ENCODE results near the gene ANP32E. TPM values are rescaled to one million over a fixed set of nuclear protein-coding genes. Genes with fewer than 3 reads are reported as not detected.

Gene ANP32E
- total and polyA plus RNA-seq, 2 donors (not counting 1 experiment from before 2014, with no cell fraction given): 5.1 to 47.1 TPM

- DNase-seq (no peak), ATAC-seq (ENCODE audit: low read depth) (no peak)
- Histone ChIP-seq H3K79me2 (ENCODE audit: control insufficient read depth, insufficient read depth, low read length) (peaks cover 27% of the 10 kb centered on the region), H3K27me3 (replicated peaks in 1 of 4; ENCODE audit: control extremely low read depth in 1 of 4, control insufficient read depth in 3 of 4, insufficient read depth in 4 of 4, low read length in 3 of 4) (no peaks in the 10 kb centered on the region), H4K20me1 (ENCODE audit: control insufficient read depth, insufficient read depth, low read length, poor library complexity, severe bottlenecking) (no peaks in the 10 kb centered on the region), H3K27ac (ENCODE audit: low read length in 2 of 2) (peak overlapping the region in 1 of 2 donors; percentile 98), H3K4me2 (replicated peaks; ENCODE audit: low read depth, low read length, poor library complexity, severe bottlenecking) (peak overlapping the region; percentile 93), H2AFZ (ENCODE audit: insufficient read depth, low read depth, low read length, poor library complexity, severe bottlenecking) (peak overlapping the region; percentile 84), H3K9ac (ENCODE audit: low read length) (peak overlapping the region; percentile 90), H3K9me3 (ENCODE audit: control extremely low read depth in 1 of 3, control insufficient read depth in 2 of 3, insufficient read depth in 1 of 3, low read length in 2 of 3) (no peaks in the 10 kb centered on the region), H3K4me1 (ENCODE audit: control insufficient read depth in 2 of 2, insufficient read depth in 2 of 2, low read length in 2 of 2) (peaks cover 23% of the 10 kb centered on the region in 2 donors), H3K36me3 (replicated peaks in 1 of 2; ENCODE audit: control extremely low read depth in 1 of 2, control insufficient read depth in 1 of 2, extremely low read depth in 1 of 2, insufficient read depth in 2 of 2, low read length in 1 of 2) (no peaks in the 10 kb centered on the region), H3K4me3 (ENCODE audit: control extremely low read depth in 1 of 5, extremely low read depth in 1 of 5, insufficient read depth in 1 of 5, low read depth in 2 of 5, low read length in 4 of 5) (peak overlapping the region; percentile 61 to 98 (median 86))
- Mint-ChIP-seq H3K4me1 (peaks cover 16% of the 10 kb centered on the region), H3K27me3 (no peaks in the 10 kb centered on the region), H3K4me3 (no peak overlapping the region), H3K9me3 (ENCODE audit: insufficient read depth) (no peaks in the 10 kb centered on the region), H3K27ac (no peak overlapping the region)
- ChIA-PET POLR2A (interaction anchor here (0.6 to 0.7 kb wide), 2 partner anchors 23 to 133 kb away, joined by 3 to 5 read pairs; no protein-coding TSS in a partner anchor), CTCF (interaction anchor here (1.2 kb wide), 1 partner anchor 50 kb away, joined by 6 read pairs; no protein-coding TSS in a partner anchor)
- intact Hi-C loops (cut with micrococcal nuclease): loop anchor here (1.0 to 5.0 kb wide), 7 partner anchors 23 to 772 kb away; partner anchors contain the start of genes APH1A, CIART, MRPS21 and PRUNE1
- TF ChIP-seq EZH2 (IDR thresholded peaks at IDR 0.05; ENCODE audit: borderline replicate concordance, insufficient read depth, low read depth, low read length, poor library complexity, severe bottlenecking) (no peak), CTCF (IDR thresholded peaks at IDR 0.05) (no peak)
- 35% methylated on average over 5 of the region's 10 CpGs for WGBS (ENCODE audit: insufficient coverage)
These were observed 745 bp upstream of the ANP32E start for GRCh38 chr1:150236614-150237100.

- Histone ChIP-seq H3K9ac (ENCODE audit: low read length) (peak overlapping the region; percentile 90), H3K4me2 (replicated peaks; ENCODE audit: low read depth, low read length, poor library complexity, severe bottlenecking) (peak overlapping the region; percentile 93), H4K20me1 (ENCODE audit: control insufficient read depth, insufficient read depth, low read length, poor library complexity, severe bottlenecking) (no peaks in the 10 kb centered on the region), H3K4me3 (ENCODE audit: control extremely low read depth in 1 of 5, extremely low read depth in 1 of 5, insufficient read depth in 1 of 5, low read depth in 2 of 5, low read length in 4 of 5) (peak overlapping the region; percentile 83 to 98 (median 86)), H3K79me2 (ENCODE audit: control insufficient read depth, insufficient read depth, low read length) (peaks cover 27% of the 10 kb centered on the region), H2AFZ (ENCODE audit: insufficient read depth, low read depth, low read length, poor library complexity, severe bottlenecking) (peak overlapping the region; percentile 70), H3K4me1 (ENCODE audit: control insufficient read depth in 2 of 2, insufficient read depth in 2 of 2, low read length in 2 of 2) (peaks cover 23% of the 10 kb centered on the region in 2 donors), H3K27ac (ENCODE audit: low read length in 2 of 2) (peak overlapping the region; percentile 97 to 98), H3K27me3 (replicated peaks in 1 of 4; ENCODE audit: control extremely low read depth in 1 of 4, control insufficient read depth in 3 of 4, insufficient read depth in 4 of 4, low read length in 3 of 4) (no peaks in the 10 kb centered on the region), H3K9me3 (ENCODE audit: control extremely low read depth in 1 of 3, control insufficient read depth in 2 of 3, insufficient read depth in 1 of 3, low read length in 2 of 3) (no peaks in the 10 kb centered on the region), H3K36me3 (replicated peaks in 1 of 2; ENCODE audit: control extremely low read depth in 1 of 2, control insufficient read depth in 1 of 2, extremely low read depth in 1 of 2, insufficient read depth in 2 of 2, low read length in 1 of 2) (peaks cover 0 to 4% of the 10 kb centered on the region in 2 experiments)
- Mint-ChIP-seq H3K27me3 (no peaks in the 10 kb centered on the region), H3K4me1 (peaks cover 16% of the 10 kb centered on the region), H3K27ac (no peak overlapping the region), H3K4me3 (no peak overlapping the region), H3K9me3 (ENCODE audit: insufficient read depth) (no peaks in the 10 kb centered on the region)
- intact Hi-C loops (cut with micrococcal nuclease): loop anchor here (5.0 kb wide), 1 partner anchor 47 kb away; the partner anchor contains the start of gene CIART
- WGBS (ENCODE audit: insufficient coverage): under 1% methylated on average over 17 of the region's 27 CpGs
- peak; percentile 69 for DNase-seq
- TF ChIP-seq CTCF (IDR thresholded peaks at IDR 0.05): no peak
- ATAC-seq (ENCODE audit: low read depth): no peak
- ChIA-PET POLR2A (interaction anchor here (0.5 to 2.1 kb wide), 7 partner anchors 20 to 129 kb away, joined by 3 to 8 read pairs (median 5); partner anchors contain the start of genes APH1A and RPRD2), CTCF (interaction anchor here (0.7 to 1.3 kb wide), 3 partner anchors 11 to 308 kb away, joined by 3 to 4 read pairs (median 3); no protein-coding TSS in a partner anchor)
These were observed 539 bp downstream of the ANP32E start for GRCh38 chr1:150235294-150235851.
